Fibroblast of skin of back (primary cell): ENCODE measurements around the gene GATAD2A. TPM values are rescaled to one million over a fixed set of nuclear protein-coding genes. Genes with fewer than 3 reads are reported as not detected.
A peak's percentile ranks its signal among the peaks of the same experiment; 100 is the strongest.
"Not testable (repeated sequence)": the region's sequence is repeated elsewhere in the genome, so short reads cannot be mapped to it uniquely, and the experiment has no call there.

Experiments used
- DNase-seq: peaks from one replicate; pipeline ENCODE4 v3.0.0-alpha.2; 2013
- polyA plus RNA-seq, 2 experiments: library from polyadenylated mRNA; unstranded; fragments of 120-200 nt; gene quantifications; one replicate each; pipeline ENCODE4 v1.2.1, GENCODE V29; 2013; ENCODE audit not compliant: insufficient read length in 2 of 2

GATAD2A gene, protein sequence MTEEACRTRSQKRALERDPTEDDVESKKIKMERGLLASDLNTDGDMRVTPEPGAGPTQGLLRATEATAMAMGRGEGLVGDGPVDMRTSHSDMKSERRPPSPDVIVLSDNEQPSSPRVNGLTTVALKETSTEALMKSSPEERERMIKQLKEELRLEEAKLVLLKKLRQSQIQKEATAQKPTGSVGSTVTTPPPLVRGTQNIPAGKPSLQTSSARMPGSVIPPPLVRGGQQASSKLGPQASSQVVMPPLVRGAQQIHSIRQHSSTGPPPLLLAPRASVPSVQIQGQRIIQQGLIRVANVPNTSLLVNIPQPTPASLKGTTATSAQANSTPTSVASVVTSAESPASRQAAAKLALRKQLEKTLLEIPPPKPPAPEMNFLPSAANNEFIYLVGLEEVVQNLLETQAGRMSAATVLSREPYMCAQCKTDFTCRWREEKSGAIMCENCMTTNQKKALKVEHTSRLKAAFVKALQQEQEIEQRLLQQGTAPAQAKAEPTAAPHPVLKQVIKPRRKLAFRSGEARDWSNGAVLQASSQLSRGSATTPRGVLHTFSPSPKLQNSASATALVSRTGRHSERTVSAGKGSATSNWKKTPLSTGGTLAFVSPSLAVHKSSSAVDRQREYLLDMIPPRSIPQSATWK
- 71.0 TPM for polyA plus RNA-seq (2013, experiment 1 of 2; ENCODE audit: insufficient read length)
- 61.3 TPM for polyA plus RNA-seq (2013, experiment 2 of 2; ENCODE audit: insufficient read length)

GRCh38 chr19:19404879-19405860 is at the start of gene GATAD2A:
GATAD2A (plus strand) TSS chr19:19405675; CDS start chr19:19465346, 59,671 bp downstream.
- peak; percentile 91 for DNase-seq

- DNase-seq, result no peak
These were observed 49.0 kb upstream of the GATAD2A start for GRCh38 chr19:19356500-19356899.

DNA sequence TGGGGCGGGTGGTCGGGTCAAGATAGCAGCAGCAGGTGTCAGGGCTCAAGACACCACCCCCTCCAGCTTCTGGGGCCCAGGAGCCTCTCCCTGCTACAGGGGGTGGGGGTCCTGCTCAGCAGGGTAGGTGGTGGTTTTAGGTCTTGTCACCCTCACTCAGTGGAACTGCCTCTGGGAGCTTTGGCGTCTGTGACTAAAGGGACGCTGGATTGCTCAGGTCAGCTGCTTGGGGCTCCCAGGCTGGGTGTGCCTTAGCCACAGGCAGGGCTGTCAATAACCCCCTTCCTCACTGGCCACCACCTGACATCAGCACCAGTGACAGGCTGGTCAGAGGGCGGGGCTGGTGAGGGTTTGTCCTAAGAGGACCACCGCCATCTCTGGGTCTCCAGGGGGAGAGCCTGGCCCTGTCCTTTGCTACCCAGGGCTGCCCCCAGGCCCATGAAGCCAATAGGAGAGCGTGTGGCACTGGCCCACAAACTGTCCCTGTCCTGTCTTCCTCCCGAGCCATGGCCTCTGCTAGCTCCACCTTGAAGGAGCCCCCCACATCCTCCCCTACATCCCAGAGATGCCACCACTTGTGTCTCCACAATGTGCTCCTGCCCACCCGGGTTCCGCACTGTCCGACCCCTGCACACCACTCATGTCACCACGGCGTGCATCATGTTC is 48.4 kb upstream of the GATAD2A start:
- no peak for DNase-seq

DNA sequence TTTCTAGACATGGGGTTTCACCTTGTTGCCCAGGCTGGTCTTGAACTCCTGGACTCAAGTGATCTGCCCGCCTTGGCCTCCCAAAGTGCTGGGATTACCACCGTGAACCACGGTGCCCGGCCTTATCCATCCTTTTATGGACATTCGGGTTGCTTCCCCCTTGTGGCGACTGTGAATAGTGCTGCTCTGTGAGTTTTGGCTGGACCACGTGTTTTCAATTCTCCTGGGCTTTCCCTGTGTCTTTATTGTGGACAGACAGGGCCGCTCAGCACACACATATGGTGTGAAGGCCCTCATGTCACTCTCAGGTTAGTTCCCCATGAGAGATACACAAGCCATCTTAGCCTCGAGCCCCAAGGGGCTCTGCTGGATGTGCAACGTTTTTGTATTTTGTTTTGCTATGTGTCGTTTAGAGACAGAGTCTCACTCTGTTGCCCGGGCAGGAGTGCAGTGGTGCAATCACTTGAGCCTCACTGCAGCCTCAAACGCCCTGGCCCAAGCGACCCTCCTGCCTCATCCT is 44.3 kb upstream of the GATAD2A start:
- peak; percentile 88 for DNase-seq

DNA sequence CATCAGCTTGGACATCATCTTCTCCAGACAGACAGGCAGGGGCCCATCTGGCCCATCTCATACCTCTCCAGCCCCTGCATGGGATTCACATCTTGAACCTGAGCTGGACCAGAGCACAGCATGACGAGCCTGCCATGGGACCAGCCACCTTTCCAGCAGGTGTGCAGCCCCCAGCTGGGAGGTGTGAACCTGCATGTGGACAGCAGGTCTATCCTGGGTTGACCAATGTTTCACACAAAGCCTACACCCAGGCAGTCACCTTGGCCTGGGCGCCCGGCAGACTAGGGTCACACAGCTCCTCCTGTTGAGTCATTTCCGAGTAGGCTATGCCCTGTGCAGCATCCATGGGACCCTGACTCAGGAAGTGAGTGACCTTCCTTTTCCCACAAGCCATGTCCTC is 43.4 kb upstream of the GATAD2A start:
- DNase-seq, result no peak

DNA sequence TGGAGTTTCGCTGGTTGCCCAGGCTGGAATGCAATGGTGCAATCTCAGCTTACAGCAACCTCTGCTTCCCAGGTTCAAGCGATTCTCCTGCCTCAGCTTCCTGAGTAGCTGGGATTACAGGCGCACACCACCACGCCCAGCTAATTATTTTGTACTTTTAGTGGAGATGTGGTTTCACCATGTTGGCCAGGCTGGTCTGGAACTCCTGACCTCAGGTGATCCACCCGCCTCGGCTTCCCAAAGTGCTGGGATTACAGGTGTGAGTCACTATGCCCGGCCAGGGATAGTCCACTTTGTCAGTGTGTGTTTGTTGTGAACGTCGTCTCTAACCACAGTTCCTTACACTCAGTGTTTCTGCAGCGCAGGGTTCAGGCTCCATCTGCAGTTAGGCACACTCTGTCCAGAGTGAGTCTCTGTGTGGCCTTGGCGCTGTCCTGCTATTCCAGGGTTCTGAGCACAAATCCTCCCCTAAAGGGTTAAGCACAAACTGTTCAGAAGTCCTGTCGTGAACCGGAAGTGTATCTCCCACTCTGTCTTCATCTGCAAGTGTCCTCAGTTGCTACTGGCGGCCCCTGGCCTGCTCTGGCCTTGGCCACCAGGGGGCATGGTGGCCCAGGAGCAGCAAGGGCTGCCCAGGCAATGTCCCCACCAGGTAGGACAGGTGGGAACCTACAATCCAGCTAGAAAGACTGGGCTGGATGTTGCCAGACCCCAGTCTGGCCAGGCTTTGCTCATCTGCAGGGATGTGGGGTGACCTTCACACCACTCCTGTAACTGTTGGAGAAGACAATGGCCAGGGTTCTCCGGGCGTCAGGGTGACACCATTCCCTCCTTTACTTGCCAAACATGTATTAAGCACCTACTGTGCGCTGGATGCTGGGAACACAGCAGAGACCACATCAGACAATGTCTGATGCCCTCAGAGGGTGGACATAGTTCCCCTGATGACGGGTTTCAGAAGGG is 38.8 kb upstream of the GATAD2A start:
- peak; percentile 69 for DNase-seq

GRCh38 chr19:19368087-19368486 is 37.4 kb upstream of the GATAD2A start:
- no peak for DNase-seq

- peak; percentile 60 for DNase-seq
These were observed 34.4 kb upstream of the GATAD2A start for GRCh38 chr19:19371059-19371458.

GRCh38 chr19:19372656-19373416 is 32.6 kb upstream of the GATAD2A start:
- peak; percentile 55 for DNase-seq

DNA sequence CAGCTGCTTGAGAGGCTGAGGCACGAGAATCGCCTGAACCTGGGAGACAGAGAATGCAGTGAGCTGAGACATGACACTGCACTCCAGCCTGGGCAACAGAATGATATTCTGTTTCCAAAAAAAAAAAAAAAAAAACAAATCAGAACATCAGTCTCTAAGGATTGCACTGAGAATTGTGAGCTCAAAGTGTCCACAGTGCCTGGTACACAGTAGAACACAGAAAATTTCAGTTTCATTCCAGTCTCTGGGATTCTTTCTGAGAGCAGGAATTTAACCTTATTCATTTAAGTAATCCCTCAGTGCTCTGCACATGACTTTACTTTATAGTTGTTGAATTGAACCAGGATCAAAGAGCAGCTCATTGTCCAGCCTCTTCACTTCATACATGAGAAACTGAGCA is 25.9 kb upstream of the GATAD2A start:
- DNase-seq, result no peak

DNA sequence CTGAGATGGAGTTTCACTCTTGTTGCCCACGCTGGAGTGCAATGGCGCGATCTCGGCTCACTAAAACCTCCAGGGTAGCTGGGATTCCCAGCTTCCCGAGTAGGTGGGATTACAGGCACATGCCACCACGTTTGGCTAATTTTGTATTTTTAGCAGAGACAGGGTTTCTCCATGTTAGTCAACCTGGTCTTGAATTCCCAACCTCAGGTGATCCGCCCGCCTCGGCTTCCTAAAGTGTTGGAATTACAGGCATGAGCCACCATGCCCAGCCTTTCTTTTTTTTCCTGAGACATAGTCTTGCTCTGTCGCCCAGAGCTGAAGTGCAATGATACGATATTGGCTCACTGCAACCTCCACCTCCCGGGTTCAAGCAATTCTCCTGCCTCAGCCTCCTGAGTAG is 25.2 kb upstream of the GATAD2A start:
- DNase-seq, result not testable (repeated sequence)

DNA sequence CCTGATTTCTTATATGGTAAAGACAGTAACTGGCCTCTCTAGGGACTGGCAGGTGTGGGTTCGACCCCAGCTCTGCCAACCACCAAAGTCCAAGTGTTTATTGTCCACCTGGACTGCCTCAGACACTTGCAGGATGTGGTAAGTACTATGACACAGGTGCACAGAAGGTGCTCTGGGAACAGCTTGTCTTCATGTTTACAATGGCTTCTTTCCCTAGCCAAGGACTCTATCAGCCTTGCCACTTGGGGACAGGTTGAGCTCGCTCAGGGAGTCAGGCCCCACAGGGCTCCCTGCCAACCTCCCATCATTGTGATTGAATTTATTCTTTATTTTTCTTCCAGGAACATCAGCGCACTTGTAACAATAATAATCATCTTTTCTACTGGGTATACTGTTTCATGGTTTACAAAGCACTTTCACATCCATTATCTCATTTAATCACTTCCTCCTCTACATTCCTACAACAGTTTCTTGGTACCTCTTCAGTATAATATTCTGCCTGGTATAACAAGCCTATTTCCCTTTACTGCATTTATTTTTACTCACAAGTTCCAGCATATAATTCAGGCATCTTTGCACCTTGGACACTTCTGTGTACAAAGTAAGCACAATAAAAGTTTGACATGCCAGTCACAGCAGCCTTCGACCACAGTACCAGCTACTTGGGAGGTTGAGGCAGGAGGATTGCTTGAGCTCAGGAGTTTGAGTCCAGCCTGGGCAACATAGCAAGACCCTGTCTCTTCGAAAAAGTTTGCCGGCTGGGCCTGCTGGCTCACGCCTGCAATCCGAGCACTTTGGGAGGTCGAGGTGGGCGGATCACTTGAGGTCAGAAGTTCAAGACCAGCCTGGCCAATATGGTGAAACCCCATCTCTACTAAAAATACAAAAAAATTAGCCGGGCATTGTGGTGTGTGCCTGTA is 24.2 kb upstream of the GATAD2A start:
- DNase-seq, result no peak

GRCh38 chr19:19382118-19382517 is 23.4 kb upstream of the GATAD2A start:
- no peak for DNase-seq

DNA sequence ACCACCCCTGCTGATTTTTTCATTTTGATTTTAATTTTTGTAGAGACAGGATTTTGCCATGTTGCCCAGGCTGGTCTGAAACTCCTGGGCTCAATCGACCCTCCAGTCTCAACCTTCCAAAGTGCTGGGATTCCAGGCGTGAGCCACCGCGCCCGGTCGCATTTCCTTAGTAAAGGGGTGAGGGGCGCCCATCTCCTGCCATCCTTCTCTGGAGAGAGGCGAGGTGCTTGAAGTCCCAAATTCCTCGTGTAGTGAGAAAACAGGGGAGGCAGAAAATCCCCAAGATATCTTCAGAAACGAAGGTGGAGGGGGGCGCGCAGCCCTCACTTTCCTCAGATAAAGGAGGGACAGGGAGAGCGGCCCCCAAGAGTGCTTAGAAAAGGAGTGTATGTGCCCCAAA is 21.0 kb upstream of the GATAD2A start:
- no peak for DNase-seq

GRCh38 chr19:19385131-19385895 is 20.2 kb upstream of the GATAD2A start:
- DNase-seq, result peak; percentile 100

DNA sequence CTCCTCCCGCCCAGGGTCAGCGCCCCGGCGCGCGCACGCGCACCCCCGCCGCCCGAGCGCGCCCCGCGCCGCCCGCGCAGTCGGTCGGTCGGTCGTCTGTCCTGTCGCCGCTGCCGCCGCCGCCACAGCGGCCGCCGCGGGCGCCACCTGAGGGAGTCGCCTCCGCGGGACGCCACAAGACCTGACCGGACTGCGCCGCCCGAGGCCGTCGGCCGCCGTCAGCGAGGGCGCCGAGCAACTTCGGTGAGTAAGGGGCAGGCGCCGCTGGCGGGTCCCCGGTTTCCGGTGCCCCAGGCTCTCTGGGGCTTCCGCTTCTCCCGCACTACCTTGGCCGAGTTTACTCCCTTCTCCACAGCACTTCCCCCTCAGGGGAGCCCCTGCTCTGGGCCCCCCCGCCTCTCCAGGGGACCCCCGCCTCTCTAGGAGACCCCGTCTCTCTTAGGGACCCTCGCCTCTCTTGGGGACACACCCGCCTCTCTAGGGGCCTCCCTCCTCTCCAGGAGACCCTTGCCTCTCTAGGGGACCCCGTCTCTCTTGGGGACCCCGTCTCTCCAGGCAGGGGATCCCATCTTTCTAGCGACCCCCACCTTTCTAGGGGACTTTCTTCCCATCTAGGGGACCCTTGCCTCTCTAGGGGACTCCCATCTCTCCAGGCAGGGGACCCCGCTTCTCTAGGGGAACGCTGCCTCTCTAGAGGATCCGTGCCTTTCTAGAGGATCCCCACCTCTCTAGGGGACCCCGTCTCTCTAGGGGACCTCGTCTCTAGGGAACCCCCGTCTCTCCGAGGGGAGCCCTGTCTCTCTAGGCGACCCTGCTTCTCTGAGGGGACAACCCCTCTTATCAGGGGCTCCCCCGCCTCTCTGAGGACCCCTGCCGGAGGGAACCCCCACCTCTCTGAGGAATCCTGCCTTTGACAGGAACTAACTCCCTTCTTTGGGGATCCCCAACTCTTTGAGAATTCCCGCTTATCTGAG is 19.3 kb upstream of the GATAD2A start:
- no peak for DNase-seq

GRCh38 chr19:19387108-19387507 is 18.4 kb upstream of the GATAD2A start:
- DNase-seq, result no peak
